NCI-H2107 treated with DMSO at 0.1 percent for 48 hours (cell line): Measurements from ENCODE around the gene SCAMP1.
"Not testable (repeated sequence)": the region's sequence is repeated elsewhere in the genome, so short reads cannot be mapped to it uniquely, and the experiment has no call there.

Source experiments
- DNase-seq: peaks from one replicate; lab custom pipeline; 2025; ENCODE audit not compliant: unreplicated experiment; lab: John Stamatoyannopoulos, UW

Gene SCAMP1

DNA sequence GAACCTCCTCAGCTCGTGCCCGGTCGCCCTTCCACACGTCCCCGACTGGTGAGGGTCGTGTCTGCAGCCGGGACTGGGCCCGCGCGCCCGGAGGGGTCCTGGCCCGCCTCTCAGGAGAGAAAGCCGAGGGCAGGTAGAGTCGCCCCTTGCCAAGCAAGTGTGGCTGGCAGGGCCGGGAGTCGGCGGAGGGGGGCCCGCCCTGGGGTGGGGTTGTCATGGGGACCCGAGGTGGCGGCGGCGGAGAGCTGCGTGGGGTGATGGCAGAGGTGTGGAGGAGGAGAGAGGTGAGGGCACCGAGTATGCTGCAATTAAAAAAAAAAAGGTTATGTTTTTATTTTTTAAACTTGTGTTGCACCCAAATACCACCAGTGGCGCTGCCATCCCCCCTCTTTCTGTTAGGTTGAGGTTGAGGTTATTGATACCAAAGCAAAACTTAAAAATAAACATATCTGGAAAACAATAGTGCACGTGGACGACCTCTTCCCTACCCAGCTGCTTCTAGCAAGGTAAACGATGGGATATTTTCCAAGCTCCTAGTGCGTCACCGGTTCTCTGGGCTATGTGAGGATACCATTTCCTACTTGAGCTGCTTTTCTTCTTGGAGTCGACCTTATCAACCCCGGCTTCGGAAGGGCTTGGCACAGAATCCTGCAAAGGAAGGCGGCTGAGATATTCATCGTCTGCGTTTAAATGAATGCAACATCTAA, 660 bp downstream of the SCAMP1 start:
- DNase-seq, result peak; percentile 68

DNA sequence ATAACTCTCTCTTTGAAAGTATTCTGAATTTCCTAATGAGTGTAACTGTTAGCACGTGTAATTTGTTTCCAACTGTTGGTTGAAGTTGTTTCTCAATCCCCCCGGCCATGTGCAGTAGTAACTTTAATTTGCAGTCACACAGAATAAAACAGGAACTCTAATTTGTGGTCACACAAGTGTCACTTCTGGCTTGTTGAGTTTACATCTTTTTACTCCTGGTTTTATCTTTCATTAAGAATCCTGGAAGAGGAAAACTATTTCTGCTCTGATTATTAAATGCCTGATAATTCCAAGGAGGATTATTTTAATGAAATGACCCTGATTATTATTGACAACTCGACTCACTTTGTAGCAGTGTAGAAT, 1.2 kb downstream of the SCAMP1 start:
- peak; percentile 45 for DNase-seq

DNA sequence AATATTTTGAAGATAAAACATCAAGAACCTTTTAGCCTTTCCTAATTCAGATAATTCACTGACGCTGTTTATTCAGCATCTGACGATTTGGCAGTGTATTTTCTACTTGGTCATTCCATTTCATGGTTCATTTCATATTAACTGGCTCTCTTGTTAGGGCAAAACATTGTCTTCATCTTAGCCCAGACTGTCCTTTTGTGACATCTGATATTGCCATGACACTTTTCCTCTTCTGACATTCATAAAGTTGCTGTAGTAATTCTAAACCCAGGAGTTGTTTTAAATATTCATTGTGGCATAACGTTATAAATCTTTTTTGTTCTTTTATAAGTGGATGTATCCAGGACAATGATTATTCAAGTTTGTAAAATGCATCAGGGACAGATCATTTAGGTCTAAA, 1.8 kb downstream of the SCAMP1 start:
- DNase-seq, result peak; percentile 40

GRCh38 chr5:78364005-78364404, 3.6 kb downstream of the SCAMP1 start:
- no peak for DNase-seq

DNA sequence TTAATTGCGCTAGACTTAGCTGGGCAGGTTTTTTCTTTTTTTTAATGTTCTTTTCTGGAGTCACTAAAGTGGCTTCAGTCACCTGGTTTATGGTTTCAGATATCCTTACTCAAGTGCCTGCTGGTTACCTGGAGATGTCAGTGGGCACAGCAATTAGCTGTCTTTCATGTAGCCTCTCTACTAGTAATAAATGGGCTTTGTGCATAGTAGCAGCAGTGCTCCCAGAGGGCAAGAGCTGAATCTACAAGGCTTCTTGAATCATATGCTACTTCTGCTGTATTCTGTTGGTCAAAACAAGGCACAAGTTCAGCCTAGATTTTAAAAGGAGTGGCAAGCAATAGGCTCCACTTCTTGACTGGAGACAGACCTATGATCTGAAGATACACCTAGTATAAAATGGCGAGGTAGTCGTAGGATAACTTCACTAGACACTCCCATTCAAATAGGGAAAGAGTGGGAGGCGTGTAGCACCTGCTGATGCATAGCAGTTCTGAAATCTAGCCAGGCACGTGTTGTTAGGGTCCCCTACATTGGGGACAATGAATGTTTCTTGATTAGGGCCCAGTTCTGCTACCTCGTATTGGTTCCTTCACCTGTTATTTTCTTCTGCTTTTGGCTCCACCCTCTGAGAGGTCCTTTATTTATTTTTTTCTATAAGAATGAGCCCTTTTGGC, 7.0 kb downstream of the SCAMP1 start:
- peak; percentile 67 for DNase-seq

DNA sequence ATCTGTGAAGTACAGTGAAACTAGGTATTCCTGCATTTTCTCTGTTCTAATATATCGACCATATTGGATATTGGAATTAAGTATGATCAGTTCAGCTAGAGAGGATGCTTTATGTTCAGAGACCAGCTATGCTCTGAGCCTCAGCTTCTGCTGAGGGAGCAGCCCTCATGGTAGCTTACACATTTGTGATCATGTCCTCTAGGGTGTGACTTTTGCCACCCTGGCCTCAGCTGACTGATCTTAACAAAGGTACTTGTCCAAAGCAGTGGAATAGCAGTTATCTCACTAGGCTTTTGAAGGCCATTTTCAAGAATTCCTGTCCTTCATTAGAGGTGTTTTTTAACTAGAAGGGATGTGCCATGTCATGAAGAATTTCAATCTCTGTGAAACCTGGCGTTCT, 9.3 kb downstream of the SCAMP1 start:
- no peak for DNase-seq

DNA sequence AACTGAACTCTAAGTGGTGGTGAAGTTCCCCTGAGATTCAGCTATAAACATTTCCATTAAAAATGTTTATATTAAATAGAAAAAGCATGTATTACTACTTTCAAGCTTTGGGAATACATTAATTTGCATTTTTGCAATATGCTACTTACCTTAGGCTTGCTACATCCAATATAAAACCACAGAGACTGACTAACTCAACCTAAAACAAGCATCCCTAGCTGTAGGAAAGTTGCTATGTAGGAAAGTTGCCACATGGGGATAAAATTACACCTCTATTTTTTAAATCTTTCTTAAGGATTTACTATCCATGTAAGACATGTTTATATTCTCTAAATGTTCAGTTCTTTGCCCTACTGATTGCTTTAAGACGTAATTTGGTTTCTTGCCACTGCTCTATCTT, 12.8 kb downstream of the SCAMP1 start:
- DNase-seq, result no peak

DNA sequence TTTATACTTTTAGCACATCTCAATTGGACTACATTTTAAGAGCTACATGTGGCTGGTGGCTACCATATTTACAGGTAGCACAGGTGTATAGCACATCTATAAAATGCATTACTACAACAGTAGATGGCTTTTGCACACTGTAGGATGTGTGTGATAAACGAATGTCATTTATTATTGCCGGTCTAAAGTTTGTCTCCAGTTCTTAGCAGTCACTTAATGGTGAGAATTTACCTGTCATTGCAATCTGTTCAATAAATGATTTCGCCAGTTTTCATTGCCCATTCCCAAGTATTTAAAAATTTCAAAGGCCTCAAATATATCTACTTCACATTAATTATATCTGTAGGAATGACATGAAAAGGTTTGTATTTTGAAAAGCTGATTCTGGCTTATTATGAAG, 15.9 kb downstream of the SCAMP1 start:
- no peak for DNase-seq

GRCh38 chr5:78377056-78377717, 16.8 kb downstream of the SCAMP1 start:
- DNase-seq, result no peak

GRCh38 chr5:78377718-78378105, 17.3 kb downstream of the SCAMP1 start:
- DNase-seq, result no peak

GRCh38 chr5:78387468-78388153, 27.2 kb downstream of the SCAMP1 start:
- DNase-seq, result peak; percentile 74

- not testable (repeated sequence) for DNase-seq
Measured at GRCh38 chr5:78391357-78391756, 30.9 kb downstream of the SCAMP1 start.

DNA sequence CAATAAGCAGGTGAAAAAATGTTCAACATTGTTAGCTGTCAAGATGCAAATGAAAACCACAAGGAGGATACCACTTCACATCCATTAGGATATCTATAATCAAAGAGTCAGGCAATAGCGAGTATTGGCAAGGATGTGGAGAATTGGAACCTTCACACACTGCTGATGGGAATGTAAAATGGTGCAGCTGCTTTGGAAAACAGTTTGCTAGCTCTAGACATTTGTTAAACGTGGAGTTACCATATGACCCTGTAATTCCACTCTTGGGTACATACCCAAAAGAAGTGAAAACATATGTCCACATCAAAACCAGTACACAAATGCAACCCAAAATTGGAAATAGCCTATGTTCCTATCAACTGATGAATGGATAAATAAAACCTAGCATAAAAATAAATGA, 37.4 kb downstream of the SCAMP1 start:
- DNase-seq, result no peak

- DNase-seq, result no peak
Measured at GRCh38 chr5:78399116-78399515, 38.7 kb downstream of the SCAMP1 start.

DNA sequence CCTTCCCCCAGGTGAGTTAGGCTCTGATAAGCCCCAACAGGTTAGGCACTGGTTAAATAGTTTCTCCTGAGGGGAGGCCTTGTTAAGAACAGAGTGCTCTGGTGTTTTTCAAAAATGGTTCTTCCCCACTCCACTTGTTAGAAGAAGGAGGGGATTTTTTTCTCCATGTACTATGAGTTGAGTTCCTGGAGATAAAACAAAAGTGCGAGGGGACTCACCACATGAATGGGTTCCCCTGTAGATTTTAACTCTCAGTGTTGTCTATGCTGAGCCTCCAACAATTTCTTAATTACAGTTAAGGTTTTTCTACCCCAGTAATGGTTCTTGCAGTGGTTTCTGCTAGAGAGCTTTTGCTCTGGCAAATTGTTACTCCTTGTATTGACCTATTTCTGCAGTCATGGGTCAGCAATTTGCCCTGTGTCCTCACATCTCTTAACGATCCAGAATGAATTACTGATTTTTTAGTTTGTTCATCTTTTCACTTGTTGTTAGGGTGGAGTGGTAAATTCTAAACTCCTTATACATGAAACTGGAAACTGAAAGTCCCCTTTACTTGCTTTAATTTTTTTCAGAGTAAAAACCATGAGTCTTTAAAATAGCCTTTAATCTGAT, 44.4 kb downstream of the SCAMP1 start:
- DNase-seq, result no peak

DNA sequence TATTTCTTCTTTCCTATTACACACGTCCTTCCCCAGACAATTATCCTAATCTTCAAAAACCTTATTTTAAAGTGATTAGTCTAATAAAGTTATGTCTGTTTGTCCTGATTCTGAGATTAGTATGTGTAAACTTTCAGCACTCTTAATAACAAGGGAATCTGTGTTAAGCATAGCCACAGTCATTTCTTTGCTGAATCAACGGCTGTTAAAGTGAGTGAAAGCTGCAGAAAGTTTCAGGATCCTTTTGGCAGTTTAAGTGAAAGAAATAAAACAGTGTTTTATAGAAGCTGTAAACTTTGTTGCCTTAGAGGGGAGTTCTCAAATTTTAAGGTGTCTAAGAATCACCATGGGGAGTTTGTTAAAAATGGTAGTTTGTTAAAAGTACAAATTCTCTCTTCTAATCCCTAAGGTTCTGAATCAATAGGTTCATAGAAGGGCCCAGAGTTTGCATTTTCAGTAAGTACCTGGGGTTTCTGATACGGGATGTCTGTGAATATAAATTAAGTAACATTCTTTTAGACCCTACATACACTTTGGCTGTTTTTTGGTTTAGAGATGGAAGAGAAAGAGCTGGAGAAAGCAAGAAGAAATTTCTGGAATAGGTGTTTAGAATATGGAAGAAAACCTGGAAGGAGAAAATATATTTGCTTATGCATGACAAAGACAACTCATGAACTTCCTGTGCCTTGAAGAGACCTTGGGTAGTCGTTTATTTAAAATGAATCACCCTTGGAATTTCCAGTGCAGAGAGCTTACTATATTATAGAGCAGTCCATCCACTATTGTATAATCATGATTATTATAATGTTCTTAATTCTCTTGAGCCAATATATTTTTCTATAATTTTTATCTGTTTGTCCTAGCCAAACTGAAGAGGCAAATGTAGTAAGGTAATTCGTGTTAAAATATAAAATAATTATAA, 45.7 kb downstream of the SCAMP1 start:
- DNase-seq, result no peak

GRCh38 chr5:78407458-78407857, 47.0 kb downstream of the SCAMP1 start:
- no peak for DNase-seq

DNA sequence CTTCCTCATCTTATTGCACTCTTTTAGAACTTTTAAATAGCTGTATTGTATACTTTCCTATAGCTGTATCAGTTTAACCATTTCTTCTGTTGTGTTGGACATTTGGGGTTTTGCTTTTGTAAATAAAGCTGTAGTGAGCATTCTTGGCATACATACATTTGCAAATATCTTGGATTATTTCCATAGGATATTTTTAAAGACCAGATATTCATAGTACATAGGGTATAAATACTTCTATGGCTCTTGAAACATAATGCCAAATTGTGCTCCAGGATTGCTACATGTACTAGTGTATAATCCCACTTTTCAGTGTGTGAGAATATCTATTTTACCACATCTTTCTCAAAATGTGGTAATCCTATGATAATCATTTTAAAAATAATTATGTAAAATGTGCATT, 51.2 kb downstream of the SCAMP1 start:
- DNase-seq, result no peak

DNA sequence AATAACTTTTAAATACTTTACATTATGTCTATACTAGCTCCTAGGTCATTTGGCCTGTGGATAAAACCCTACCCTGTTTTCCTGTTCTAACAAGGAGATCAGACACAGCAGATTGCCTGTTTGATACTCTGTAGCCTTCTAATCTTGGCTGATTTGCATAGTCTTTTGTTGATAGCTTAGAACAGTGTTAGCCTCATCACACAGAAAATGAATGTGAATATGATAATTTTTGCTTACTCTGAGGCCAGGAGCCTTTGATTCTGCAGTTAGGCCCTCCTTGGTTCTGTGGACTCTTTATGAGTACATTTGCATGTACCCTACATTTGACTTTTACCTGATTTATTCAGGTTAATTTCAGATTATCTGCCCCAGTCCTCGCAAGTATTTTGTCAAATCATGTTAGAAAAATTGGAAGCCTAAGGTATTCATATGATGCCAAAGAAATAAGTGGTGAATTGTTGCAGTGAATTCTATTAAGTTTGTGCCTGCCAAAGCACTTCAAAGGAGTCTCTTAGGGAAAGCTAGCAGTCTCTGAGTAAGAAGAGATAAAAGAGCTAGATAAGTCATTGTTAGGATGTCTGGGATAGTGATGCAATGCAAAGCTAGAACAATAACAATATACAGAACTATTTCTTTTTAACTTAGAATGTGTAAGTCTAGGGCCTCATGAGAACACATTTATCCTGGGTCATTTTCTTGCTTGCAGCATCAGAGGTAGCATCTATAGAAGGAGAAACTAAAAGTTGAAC, 56.4 kb downstream of the SCAMP1 start:
- DNase-seq, result no peak

GRCh38 chr5:78419396-78419795, 59.0 kb downstream of the SCAMP1 start:
- DNase-seq, result no peak
